HG03045 (cell line): ENCODE measurements around the gene MGAT4D.
"Not testable (repeated sequence)": the region's sequence is repeated elsewhere in the genome, so short reads cannot be mapped to it uniquely, and the experiment has no call there.

Experiments
- ATAC-seq: cut with Tn5 transposase; IDR thresholded peaks from one replicate; pipeline ENCODE4 v1.9.1; 2021; ENCODE audit warnings: mild to moderate bottlenecking, moderate library complexity; ENCODE audit not compliant: unreplicated experiment

Gene MGAT4D

GRCh38 chr4:140497747-140498636 lies at the start of gene MGAT4D:
Gene MGAT4D (minus strand): TSS chr4:140498293. CDS start chr4:140498222, 71 bp downstream.
- no peak for ATAC-seq

GRCh38 chr4:140533951-140534480 lies 35.9 kb upstream of the MGAT4D start:
- ATAC-seq, result no peak

- ATAC-seq, result no peak
Observed at GRCh38 chr4:140529434-140529833, 31.3 kb upstream of the MGAT4D start.

GRCh38 chr4:140523857-140524742 lies 26.0 kb upstream of the MGAT4D start, which contains the start of gene ELMOD2:
Gene ELMOD2 (plus strand): TSS chr4:140524168. CDS start chr4:140525429, 1,261 bp downstream.
- ATAC-seq, result peak; percentile 100

- ATAC-seq, result peak; percentile 7
Observed at GRCh38 chr4:140523370-140523856, 25.3 kb upstream of the MGAT4D start.

- no peak for ATAC-seq
Observed at GRCh38 chr4:140515423-140515822, 17.3 kb upstream of the MGAT4D start.

- not testable (repeated sequence) for ATAC-seq
Observed at GRCh38 chr4:140513765-140514164, 15.7 kb upstream of the MGAT4D start.

- ATAC-seq, result no peak
Observed at GRCh38 chr4:140504261-140504660, 6.2 kb upstream of the MGAT4D start.

- no peak for ATAC-seq
Observed at GRCh38 chr4:140499391-140499790, 1.3 kb upstream of the MGAT4D start.

- no peak for ATAC-seq
Observed at GRCh38 chr4:140497405-140497746, 717 bp downstream of the MGAT4D start.

GRCh38 chr4:140485939-140486338 lies 12.2 kb downstream of the MGAT4D start:
- no peak for ATAC-seq

- no peak for ATAC-seq
Observed at GRCh38 chr4:140483445-140483844, 14.6 kb downstream of the MGAT4D start.

- no peak for ATAC-seq
Observed at GRCh38 chr4:140472156-140472555, 25.9 kb downstream of the MGAT4D start.

GRCh38 chr4:140469791-140470733 lies 28.0 kb downstream of the MGAT4D start:
- no peak for ATAC-seq

- no peak for ATAC-seq
Observed at GRCh38 chr4:140466146-140466545, 31.9 kb downstream of the MGAT4D start.

- ATAC-seq, result no peak
Observed at GRCh38 chr4:140463614-140464013, 34.5 kb downstream of the MGAT4D start.

GRCh38 chr4:140463182-140463581 lies 34.9 kb downstream of the MGAT4D start:
- ATAC-seq, result no peak

GRCh38 chr4:140450352-140450751 lies 47.7 kb downstream of the MGAT4D start:
- no peak for ATAC-seq

GRCh38 chr4:140448830-140449229 lies 49.3 kb downstream of the MGAT4D start:
- no peak for ATAC-seq

- no peak for ATAC-seq
Observed at GRCh38 chr4:140448162-140448561, 49.9 kb downstream of the MGAT4D start.
